Gastrocnemius medialis (tissue), 4 donors: ENCODE data around the gene TEX19.

Source experiments
- POLR2A ChIP-seq, 2 donors: fragments of 450-650 bp; IDR thresholded peaks; one replicate each; pipeline ENCODE4 v1.6.1; 2017; ENCODE audit warnings: antibody characterized with exemption in 2 of 2, mild to moderate bottlenecking in 2 of 2, moderate library complexity in 2 of 2
- TF ChIP-seq, protein P1 (sequence below), 5 experiments: fragments of 450-650 bp in 3 of 5; fragments of 200-600 bp in 2 of 5; sonication (generic) in 2 of 5; IDR thresholded peaks in 4 of 5; conservative IDR thresholded peaks in 1 of 5; 1 replicate in 4 of 5; 2 replicates in 1 of 5; pipeline ENCODE4 v1.5.1; 2016 to 2019; ENCODE audit warnings: antibody characterized with exemption in 5 of 5, mild to moderate bottlenecking in 3 of 5, moderate library complexity in 3 of 5

DNA sequence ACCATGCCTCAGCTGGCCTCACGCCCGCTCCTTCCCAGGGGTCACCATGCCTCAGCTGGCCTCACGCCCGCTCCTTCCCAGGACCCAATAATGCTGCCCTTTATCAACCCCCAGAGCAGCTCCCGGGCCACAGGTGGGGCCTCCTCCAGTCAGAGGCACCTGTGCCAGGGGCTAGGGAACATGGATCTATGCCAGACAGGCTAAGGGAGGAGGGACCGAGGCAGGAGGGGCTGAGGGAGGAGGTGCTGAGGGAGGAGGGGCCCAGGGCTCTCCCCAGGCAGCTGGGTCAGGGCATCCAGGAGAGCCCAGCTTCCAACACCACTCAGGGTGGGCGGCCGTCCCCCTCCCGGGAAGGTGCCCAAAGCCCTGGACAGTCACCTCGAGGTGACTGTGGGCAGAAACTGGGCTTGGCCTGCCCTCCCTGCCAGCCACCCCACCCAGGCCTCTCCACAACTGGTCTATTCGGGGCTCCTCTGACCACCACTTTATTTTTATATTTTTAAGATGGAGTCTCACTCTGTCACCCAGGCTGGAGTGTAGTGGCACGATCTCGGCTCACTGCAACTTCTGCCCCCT is 31.9 kb downstream of the TEX19 start:
- TF ChIP-seq, protein P1, sequence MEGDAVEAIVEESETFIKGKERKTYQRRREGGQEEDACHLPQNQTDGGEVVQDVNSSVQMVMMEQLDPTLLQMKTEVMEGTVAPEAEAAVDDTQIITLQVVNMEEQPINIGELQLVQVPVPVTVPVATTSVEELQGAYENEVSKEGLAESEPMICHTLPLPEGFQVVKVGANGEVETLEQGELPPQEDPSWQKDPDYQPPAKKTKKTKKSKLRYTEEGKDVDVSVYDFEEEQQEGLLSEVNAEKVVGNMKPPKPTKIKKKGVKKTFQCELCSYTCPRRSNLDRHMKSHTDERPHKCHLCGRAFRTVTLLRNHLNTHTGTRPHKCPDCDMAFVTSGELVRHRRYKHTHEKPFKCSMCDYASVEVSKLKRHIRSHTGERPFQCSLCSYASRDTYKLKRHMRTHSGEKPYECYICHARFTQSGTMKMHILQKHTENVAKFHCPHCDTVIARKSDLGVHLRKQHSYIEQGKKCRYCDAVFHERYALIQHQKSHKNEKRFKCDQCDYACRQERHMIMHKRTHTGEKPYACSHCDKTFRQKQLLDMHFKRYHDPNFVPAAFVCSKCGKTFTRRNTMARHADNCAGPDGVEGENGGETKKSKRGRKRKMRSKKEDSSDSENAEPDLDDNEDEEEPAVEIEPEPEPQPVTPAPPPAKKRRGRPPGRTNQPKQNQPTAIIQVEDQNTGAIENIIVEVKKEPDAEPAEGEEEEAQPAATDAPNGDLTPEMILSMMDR (IDR thresholded peaks at IDR 0.05 in 4 of 5, conservative IDR thresholded peaks at IDR 0.05 in 1 of 5) = no peak
- TF ChIP-seq POLR2A (IDR thresholded peaks at IDR 0.05) = no peak
